ENCODE data around the gene U2AF1L4. TPM values are rescaled to one million over a fixed set of nuclear protein-coding genes. Genes with fewer than 3 reads are reported as not detected.

The U2AF1L4 gene
- total and polyA plus RNA-seq, 2 donors (not counting 3 experiments of a cell fraction or from before 2014, with no cell fraction given): 5.6 to 13.5 TPM

DNA sequence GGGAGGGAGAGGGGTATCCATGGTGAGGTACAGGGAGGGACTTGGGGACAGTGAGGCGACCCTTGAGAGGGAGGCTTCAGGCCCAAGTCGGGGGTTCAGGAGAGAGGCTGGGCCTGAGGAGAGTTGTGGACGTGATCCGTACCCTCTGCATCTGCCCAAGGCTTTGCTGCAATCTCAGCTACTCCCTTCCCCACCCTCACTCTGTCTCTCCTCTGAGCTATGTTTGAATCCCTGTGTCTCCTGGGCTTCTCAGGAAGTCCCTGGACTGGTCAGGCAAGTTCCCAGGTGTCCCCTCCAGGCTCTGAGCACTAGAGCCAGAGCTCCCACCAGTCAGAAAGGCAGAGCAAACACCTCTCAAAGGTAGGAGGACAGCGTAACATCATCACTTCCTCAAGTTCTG, 4.9 kb upstream of the U2AF1L4 start:
- POLR2A ChIA-PET: no interaction called here
- CTCF ChIA-PET: no interaction called here
- Histone ChIP-seq H3K27ac (ENCODE audit: insufficient read depth, low read depth, low read length) (no peak overlapping the region), H3K36me3 (ENCODE audit: control insufficient read depth in 2 of 2, extremely low read depth in 1 of 2, insufficient read depth in 2 of 2, low read length in 2 of 2) (peaks cover 0 to 13% of the 10 kb centered on the region in 2 experiments), H3K9ac (replicated peaks; ENCODE audit: extremely low read depth, insufficient read depth, low read length) (no peak overlapping the region), H3K27me3 (ENCODE audit: control insufficient read depth in 2 of 2, insufficient read depth in 2 of 2, low read length in 2 of 2) (no peaks in the 10 kb centered on the region), H3K9me3 (replicated peaks; ENCODE audit: control insufficient read depth, insufficient read depth, low read length) (no peaks in the 10 kb centered on the region), H3K9me1 (replicated peaks; ENCODE audit: control insufficient read depth, extremely low read depth, insufficient read depth, low read length) (no peaks in the 10 kb centered on the region), H3K4me3 (replicated peaks in 1 of 3; ENCODE audit: insufficient read depth in 1 of 3, low read depth in 1 of 3, low read length in 3 of 3) (no peak overlapping the region), H3K4me1 (ENCODE audit: control insufficient read depth, extremely low read depth, insufficient read depth, low read length) (peaks cover 15% of the 10 kb centered on the region), H4K20me1 (replicated peaks; ENCODE audit: control insufficient read depth, extremely low read depth, insufficient read depth, low read length) (no peaks in the 10 kb centered on the region), H3K79me2 (ENCODE audit: control insufficient read depth, insufficient read depth, low read length) (peaks cover 22% of the 10 kb centered on the region), H3K4me2 (ENCODE audit: insufficient read depth, low read length) (no peak overlapping the region), H2AFZ (ENCODE audit: low read depth, low read length) (no peak overlapping the region)
- intact Hi-C loops (cut with micrococcal nuclease) (no loop called here), dilution Hi-C loops (cut with MboI; ENCODE audit: extremely low pct_ligation_motif_present, low sequenced_read_pairs) (no loop called here)
- no peak for TF ChIP-seq EZH2 (IDR thresholded peaks at IDR 0.05; ENCODE audit: borderline replicate concordance, low read depth, low read length, severe bottlenecking)
- no peak for TF ChIP-seq POLR2AphosphoS5 (IDR thresholded peaks at IDR 0.05; ENCODE audit: insufficient read depth, low read depth, low read length)
- TF ChIP-seq GATA2 (IDR thresholded peaks at IDR 0.05; ENCODE audit: insufficient read depth, insufficient read length, low read depth, low read length): no peak
- no peak for TF ChIP-seq JUN (IDR thresholded peaks at IDR 0.05; ENCODE audit: borderline replicate concordance, insufficient read depth, insufficient read length, low read depth)
- TF ChIP-seq FOS (IDR thresholded peaks at IDR 0.05; ENCODE audit: borderline replicate concordance, insufficient read depth, low read length): no peak
- TF ChIP-seq, protein P1, sequence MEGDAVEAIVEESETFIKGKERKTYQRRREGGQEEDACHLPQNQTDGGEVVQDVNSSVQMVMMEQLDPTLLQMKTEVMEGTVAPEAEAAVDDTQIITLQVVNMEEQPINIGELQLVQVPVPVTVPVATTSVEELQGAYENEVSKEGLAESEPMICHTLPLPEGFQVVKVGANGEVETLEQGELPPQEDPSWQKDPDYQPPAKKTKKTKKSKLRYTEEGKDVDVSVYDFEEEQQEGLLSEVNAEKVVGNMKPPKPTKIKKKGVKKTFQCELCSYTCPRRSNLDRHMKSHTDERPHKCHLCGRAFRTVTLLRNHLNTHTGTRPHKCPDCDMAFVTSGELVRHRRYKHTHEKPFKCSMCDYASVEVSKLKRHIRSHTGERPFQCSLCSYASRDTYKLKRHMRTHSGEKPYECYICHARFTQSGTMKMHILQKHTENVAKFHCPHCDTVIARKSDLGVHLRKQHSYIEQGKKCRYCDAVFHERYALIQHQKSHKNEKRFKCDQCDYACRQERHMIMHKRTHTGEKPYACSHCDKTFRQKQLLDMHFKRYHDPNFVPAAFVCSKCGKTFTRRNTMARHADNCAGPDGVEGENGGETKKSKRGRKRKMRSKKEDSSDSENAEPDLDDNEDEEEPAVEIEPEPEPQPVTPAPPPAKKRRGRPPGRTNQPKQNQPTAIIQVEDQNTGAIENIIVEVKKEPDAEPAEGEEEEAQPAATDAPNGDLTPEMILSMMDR (IDR thresholded peaks at IDR 0.05; ENCODE audit: extremely low read depth in 1 of 2, insufficient read depth in 1 of 2, low read depth in 1 of 2, low read length in 2 of 2): no peak
- TF ChIP-seq POLR2A (IDR thresholded peaks at IDR 0.05; ENCODE audit: low read depth, low read length): no peak
- TF ChIP-seq, protein P2, sequence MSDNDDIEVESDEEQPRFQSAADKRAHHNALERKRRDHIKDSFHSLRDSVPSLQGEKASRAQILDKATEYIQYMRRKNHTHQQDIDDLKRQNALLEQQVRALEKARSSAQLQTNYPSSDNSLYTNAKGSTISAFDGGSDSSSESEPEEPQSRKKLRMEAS (IDR thresholded peaks at IDR 0.05; ENCODE audit: insufficient read depth, insufficient read length): no peak
- TF ChIP-seq MYC (IDR thresholded peaks at IDR 0.05; ENCODE audit: low read depth, low read length): no peak
- BruUV-seq (replicated peaks): no TSS peak
- FAIRE-seq: no peak
- DNase-seq (ENCODE audit: low read depth, low spot score): no peak
